Measurements from ENCODE around the gene ZBTB42. TPM values are rescaled to one million over a fixed set of nuclear protein-coding genes. Genes with fewer than 3 reads are reported as not detected.

Gene ZBTB42
- total RNA-seq, 4 donors from 2014 or later, result 5.9 to 24.3 (median 11.7) TPM

DNA sequence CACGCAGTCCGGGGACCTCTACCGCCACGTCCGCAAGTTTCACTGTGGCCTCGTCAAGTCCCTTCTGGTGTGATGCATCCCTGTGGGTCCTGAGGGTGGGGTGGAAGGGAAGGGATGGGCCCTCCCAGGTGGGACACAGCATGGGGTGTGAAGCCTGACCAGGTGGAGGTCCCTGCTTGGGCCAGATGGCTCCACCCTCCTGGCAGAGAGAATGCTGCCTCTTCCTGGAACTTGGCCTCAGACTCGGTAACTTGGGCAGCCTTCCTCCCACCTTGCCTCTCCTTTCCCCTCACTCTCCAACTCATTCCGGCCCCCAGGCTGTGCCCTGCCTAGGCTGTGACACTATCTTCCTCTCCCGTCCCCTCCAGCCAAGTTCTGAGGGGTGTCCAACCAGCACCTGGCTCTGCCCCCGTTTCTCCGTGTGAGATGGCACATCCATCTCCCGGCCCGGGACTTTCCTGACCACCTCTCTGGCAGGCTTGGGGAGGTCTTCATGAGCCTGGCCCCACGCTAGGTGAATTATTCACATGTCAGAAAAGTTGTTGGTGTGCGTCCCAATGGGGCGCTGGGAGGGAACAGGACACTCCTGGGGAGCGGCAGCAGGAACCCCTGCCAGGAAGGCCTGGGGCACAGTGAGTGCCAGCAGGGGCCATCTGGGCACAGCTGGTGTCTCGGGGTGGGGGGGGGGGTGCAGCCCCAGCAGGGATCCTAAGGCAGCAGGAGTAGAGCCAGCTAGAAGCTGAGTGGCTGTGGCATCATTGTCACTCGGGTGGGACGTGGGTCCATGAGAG lies 1.7 kb downstream of the ZBTB42 start:
- intact Hi-C loops (cut with DNase I; ENCODE audit: low total_unique reads) (no loop called here), in situ Hi-C loops (cut with MboI; ENCODE audit: low pct_ligation_motif_present in 1 of 4, low pct_unique_long_range_greater_than_20kb in 1 of 4, low sequenced_read_pairs in 3 of 4) (no loop called here)
- Histone ChIP-seq H3K9me3 (no peaks in the 10 kb centered on the region), H3K36me3 (no peaks in the 10 kb centered on the region), H3K27ac (no peak overlapping the region), H3K27me3 (no peaks in the 10 kb centered on the region), H3K4me1 (peaks cover 9 to 34% (median 22%) of the 10 kb centered on the region in 4 donors), H3K4me3 (no peak overlapping the region)
- TF ChIP-seq POLR2A (IDR thresholded peaks at IDR 0.05) (no peak), EP300 (IDR thresholded peaks at IDR 0.05; ENCODE audit: low read depth) (no peak), POLR2AphosphoS5 (IDR thresholded peaks at IDR 0.05) (no peak)
- TF ChIP-seq, protein P1, sequence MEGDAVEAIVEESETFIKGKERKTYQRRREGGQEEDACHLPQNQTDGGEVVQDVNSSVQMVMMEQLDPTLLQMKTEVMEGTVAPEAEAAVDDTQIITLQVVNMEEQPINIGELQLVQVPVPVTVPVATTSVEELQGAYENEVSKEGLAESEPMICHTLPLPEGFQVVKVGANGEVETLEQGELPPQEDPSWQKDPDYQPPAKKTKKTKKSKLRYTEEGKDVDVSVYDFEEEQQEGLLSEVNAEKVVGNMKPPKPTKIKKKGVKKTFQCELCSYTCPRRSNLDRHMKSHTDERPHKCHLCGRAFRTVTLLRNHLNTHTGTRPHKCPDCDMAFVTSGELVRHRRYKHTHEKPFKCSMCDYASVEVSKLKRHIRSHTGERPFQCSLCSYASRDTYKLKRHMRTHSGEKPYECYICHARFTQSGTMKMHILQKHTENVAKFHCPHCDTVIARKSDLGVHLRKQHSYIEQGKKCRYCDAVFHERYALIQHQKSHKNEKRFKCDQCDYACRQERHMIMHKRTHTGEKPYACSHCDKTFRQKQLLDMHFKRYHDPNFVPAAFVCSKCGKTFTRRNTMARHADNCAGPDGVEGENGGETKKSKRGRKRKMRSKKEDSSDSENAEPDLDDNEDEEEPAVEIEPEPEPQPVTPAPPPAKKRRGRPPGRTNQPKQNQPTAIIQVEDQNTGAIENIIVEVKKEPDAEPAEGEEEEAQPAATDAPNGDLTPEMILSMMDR (IDR thresholded peaks at IDR 0.05), result no peak
- WGBS, 2 donors (ENCODE audit: low coverage in 1 of 2), result 60 to 89% methylated on average over 1 to 20 of the region's 20 CpGs
- DNase-seq, result no peak

- Histone ChIP-seq H3K9me3 (no peaks in the 10 kb centered on the region), H3K4me3 (no peak overlapping the region), H3K27me3 (no peaks in the 10 kb centered on the region), H3K27ac (no peak overlapping the region), H3K36me3 (no peaks in the 10 kb centered on the region), H3K4me1 (peaks cover 9 to 27% (median 20%) of the 10 kb centered on the region in 4 donors)
- no peak for DNase-seq
- WGBS, 2 donors (ENCODE audit: low coverage in 1 of 2), result 84 to 100% methylated on average over 3 to 18 of the region's 19 CpGs
- in situ Hi-C loops (cut with MboI; ENCODE audit: low pct_ligation_motif_present in 1 of 4, low pct_unique_long_range_greater_than_20kb in 1 of 4, low sequenced_read_pairs in 3 of 4), result no loop called here
- intact Hi-C loops (cut with DNase I; ENCODE audit: low total_unique reads), result no loop called here
- TF ChIP-seq, protein P1 (IDR thresholded peaks at IDR 0.05), result no peak
- TF ChIP-seq POLR2AphosphoS5 (IDR thresholded peaks at IDR 0.05) (no peak), EP300 (IDR thresholded peaks at IDR 0.05; ENCODE audit: low read depth) (no peak), POLR2A (IDR thresholded peaks at IDR 0.05) (no peak)
Observed at GRCh38 chr14:104803280-104803911, 2.5 kb downstream of the ZBTB42 start.

DNA sequence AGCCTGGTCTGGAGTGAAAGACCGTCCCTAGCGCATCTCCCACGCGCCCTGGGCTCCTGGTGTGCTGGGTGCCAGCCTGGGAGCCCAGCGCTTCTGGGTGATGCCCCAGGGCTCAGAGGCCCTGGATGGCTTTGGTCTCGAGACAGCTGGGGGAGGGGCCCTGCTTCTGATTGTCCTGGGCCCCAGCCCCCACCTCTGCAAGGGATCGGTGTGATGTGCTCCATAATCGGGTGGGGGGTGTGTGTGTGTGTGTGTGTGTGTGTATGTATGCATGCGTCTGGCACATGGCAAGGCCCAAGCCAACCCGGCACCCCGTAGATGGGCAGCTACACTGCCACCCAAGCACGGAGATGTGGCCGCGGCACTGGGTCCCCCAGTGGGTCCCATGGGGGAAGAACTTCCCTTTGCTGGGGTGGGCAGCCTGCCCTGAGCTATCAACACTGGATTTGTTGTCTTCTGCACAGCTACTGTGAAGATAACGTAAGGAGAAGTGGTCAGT lies 3.1 kb downstream of the ZBTB42 start:
- WGBS, 2 donors (ENCODE audit: low coverage in 1 of 2), result 75 to 86% methylated on average over 1 to 14 of the region's 15 CpGs
- DNase-seq, result no peak
- peaks cover 9 to 27% (median 20%) of the 10 kb centered on the region in 4 donors for H3K4me1 ChIP-seq
- intact Hi-C loops (cut with DNase I; ENCODE audit: low total_unique reads) (no loop called here), in situ Hi-C loops (cut with MboI; ENCODE audit: low pct_ligation_motif_present in 1 of 4, low pct_unique_long_range_greater_than_20kb in 1 of 4, low sequenced_read_pairs in 3 of 4) (no loop called here)
- TF ChIP-seq, protein P1 (IDR thresholded peaks at IDR 0.05), result no peak
- TF ChIP-seq POLR2AphosphoS5 (IDR thresholded peaks at IDR 0.05) (no peak), POLR2A (IDR thresholded peaks at IDR 0.05) (no peak), EP300 (IDR thresholded peaks at IDR 0.05; ENCODE audit: low read depth) (no peak)
- H3K4me3 ChIP-seq, result no peak overlapping the region
- no peaks in the 10 kb centered on the region for H3K36me3 ChIP-seq
- H3K27me3 ChIP-seq, result no peaks in the 10 kb centered on the region
- H3K27ac ChIP-seq, result no peak overlapping the region
- no peaks in the 10 kb centered on the region for H3K9me3 ChIP-seq

All from transverse colon (tissue), 4 donors.